OCI-LY7 (cell line): ENCODE data around the gene ZNF200. TPM values are rescaled to one million over a fixed set of nuclear protein-coding genes. Genes with fewer than 3 reads are reported as not detected.

Source experiments
- BruUV-seq: library from RNA; stranded (reverse); fragments of 400-500 nt; replicated peaks from 2 replicates; lab custom pipeline; 2021; lab: Mats Ljungman, UMichigan
- CTCF ChIA-PET: fragments of 300-600 bp; sonication (Branson Sonifier 250); formaldehyde crosslinking; loops from one replicate; lab custom pipeline; 2022; ENCODE audit warnings: antibody characterized with exemption; ENCODE audit not compliant: unreplicated experiment; lab: Charles Lee
- POLR2A ChIA-PET: fragments of 300-600 bp; sonication (Branson Sonifier 250); formaldehyde crosslinking; loops from one replicate; lab custom pipeline; 2022; ENCODE audit warnings: antibody characterized with exemption; lab: Charles Lee
- DNase-seq: peaks from one replicate; pipeline ENCODE4 v3.0.0-alpha.2; 2015; ENCODE audit warnings: low spot score
- H2AFZ ChIP-seq: fragments of 200-600 bp; sonication (generic), shearing (Covaris generic); 2 replicates; pipeline ENCODE4 v1.6.1; 2014; ENCODE audit warnings: mild to moderate bottlenecking, antibody characterized with exemption, low read length, moderate library complexity
- H3K27ac ChIP-seq: fragments of 200-600 bp; sonication (generic); 2 replicates; pipeline ENCODE4 v1.5.1; 2014; ENCODE audit warnings: mixed run types, low read depth, mild to moderate bottlenecking, moderate library complexity, low read length, inconsistent platforms; ENCODE audit not compliant: poor library complexity, severe bottlenecking
- H3K36me3 ChIP-seq: fragments of 200-600 bp; sonication (generic); 2 replicates; pipeline ENCODE4 v1.6.1; 2014; ENCODE audit warnings: mild to moderate bottlenecking, antibody characterized with exemption, low read length, moderate library complexity, mixed read lengths; ENCODE audit not compliant: insufficient read depth
- H3K4me1 ChIP-seq: fragments of 200-600 bp; sonication (generic); 2 replicates; pipeline ENCODE4 v1.5.1; 2014; ENCODE audit warnings: mild to moderate bottlenecking, low read length; ENCODE audit not compliant: insufficient read depth, poor library complexity, severe bottlenecking
- H3K4me2 ChIP-seq: fragments of 200-600 bp; sonication (generic); 2 replicates; pipeline ENCODE4 v1.6.1; 2014; ENCODE audit warnings: mild to moderate bottlenecking, low read length
- H3K4me3 ChIP-seq: fragments of 200-600 bp; sonication (generic); 2 replicates; pipeline ENCODE4 v1.5.1; 2014; ENCODE audit warnings: mild to moderate bottlenecking, low read depth, low read length; ENCODE audit not compliant: poor library complexity, severe bottlenecking
- H3K79me2 ChIP-seq: fragments of 200-600 bp; sonication (generic); 2 replicates; pipeline ENCODE4 v1.6.1; 2016; ENCODE audit warnings: low read depth, mild to moderate bottlenecking, low read length, moderate library complexity, mixed read lengths; ENCODE audit not compliant: insufficient read depth
- H3K9me2 ChIP-seq: fragments of 200-600 bp; sonication (generic); 2 replicates; pipeline ENCODE4 v1.6.1; 2016; ENCODE audit warnings: mild to moderate bottlenecking, low read length, mixed read lengths; ENCODE audit not compliant: insufficient read depth
- H3K9me3 ChIP-seq: fragments of 200-600 bp; sonication (generic); 2 replicates; pipeline ENCODE4 v1.6.1; 2014; ENCODE audit warnings: mild to moderate bottlenecking, mixed run types, low read length, mixed read lengths
- H4K20me1 ChIP-seq: fragments of 200-600 bp; sonication (generic); 2 replicates; pipeline ENCODE4 v1.6.1; 2014; ENCODE audit warnings: mild to moderate bottlenecking, antibody characterized with exemption, low read length, moderate library complexity, mixed read lengths; ENCODE audit not compliant: insufficient read depth
- EZH2phosphoT487 ChIP-seq: fragments of 200-600 bp; sonication (generic); IDR thresholded peaks from 2 replicates; pipeline ENCODE4 v1.6.1; 2018; ENCODE audit warnings: low read depth, borderline replicate concordance, mild to moderate bottlenecking, mixed run types, antibody characterized with exemption, low read length, moderate library complexity, mixed read lengths
- intact Hi-C: fragments of 100-400 bp; cut with micrococcal nuclease; formaldehyde crosslinking; loops from one replicate; pipeline ENCODE4 v1.10.0; 2022; ENCODE audit not compliant: unreplicated experiment
- total RNA-seq, 2 experiments: library from RNA; depleted of rRNA in 1 of 2; stranded (reverse); fragments of >200 nt in 1 of 2; shearing (Covaris generic) in 1 of 2; gene quantifications; 2 replicates each; pipeline ENCODE4 v1.2.3, GENCODE V29; 2014 to 2022
- TF ChIP-seq, protein P1 (sequence below): fragments of 200-600 bp; sonication (generic); conservative IDR thresholded peaks from 2 replicates; pipeline ENCODE4 v1.5.1; 2014; ENCODE audit warnings: mild to moderate bottlenecking, antibody characterized with exemption, low read length, moderate library complexity, mixed read lengths

ZNF200 gene
- total RNA-seq, 2 experiments from 2014 or later, result 13.9 to 19.8 TPM

DNA sequence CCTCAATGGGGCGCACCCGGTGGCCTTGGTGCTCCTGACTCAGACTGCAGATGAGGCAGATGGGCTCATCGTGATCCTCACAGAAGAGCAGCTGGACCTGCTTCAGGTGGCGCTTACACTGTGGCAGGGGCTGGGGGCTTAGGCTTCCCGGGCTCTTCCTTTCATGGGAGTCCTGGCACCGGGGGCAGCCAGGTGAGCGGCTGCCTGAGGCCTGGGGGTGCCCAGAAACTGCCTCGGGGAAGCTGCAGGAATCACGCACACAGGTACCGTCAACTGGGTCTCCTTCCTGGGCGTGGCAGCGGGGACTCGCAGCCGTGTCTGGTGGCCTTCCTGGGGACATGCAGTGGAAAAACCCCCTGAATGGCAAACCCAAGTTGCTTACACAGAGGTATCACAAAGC lies 14.5 kb upstream of the ZNF200 start:
- H3K4me3 ChIP-seq, result no peak overlapping the region
- ChIA-PET CTCF (no interaction called here), POLR2A (no interaction called here)
- no peaks in the 10 kb centered on the region for H3K79me2 ChIP-seq
- H3K9me3 ChIP-seq, result no peaks in the 10 kb centered on the region
- intact Hi-C loops, result no loop called here
- DNase-seq, result no peak
- no peaks in the 10 kb centered on the region for H3K9me2 ChIP-seq
- no peak overlapping the region for H3K27ac ChIP-seq
- no peaks in the 10 kb centered on the region for H3K36me3 ChIP-seq
- no peaks in the 10 kb centered on the region for H4K20me1 ChIP-seq
- H2AFZ ChIP-seq, result no peak overlapping the region
- BruUV-seq, result no TSS peak
- peaks cover 4% of the 10 kb centered on the region for H3K4me1 ChIP-seq
- H3K4me2 ChIP-seq, result no peak overlapping the region
- TF ChIP-seq EZH2phosphoT487, result no peak
- TF ChIP-seq, protein P1, sequence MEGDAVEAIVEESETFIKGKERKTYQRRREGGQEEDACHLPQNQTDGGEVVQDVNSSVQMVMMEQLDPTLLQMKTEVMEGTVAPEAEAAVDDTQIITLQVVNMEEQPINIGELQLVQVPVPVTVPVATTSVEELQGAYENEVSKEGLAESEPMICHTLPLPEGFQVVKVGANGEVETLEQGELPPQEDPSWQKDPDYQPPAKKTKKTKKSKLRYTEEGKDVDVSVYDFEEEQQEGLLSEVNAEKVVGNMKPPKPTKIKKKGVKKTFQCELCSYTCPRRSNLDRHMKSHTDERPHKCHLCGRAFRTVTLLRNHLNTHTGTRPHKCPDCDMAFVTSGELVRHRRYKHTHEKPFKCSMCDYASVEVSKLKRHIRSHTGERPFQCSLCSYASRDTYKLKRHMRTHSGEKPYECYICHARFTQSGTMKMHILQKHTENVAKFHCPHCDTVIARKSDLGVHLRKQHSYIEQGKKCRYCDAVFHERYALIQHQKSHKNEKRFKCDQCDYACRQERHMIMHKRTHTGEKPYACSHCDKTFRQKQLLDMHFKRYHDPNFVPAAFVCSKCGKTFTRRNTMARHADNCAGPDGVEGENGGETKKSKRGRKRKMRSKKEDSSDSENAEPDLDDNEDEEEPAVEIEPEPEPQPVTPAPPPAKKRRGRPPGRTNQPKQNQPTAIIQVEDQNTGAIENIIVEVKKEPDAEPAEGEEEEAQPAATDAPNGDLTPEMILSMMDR, result no peak

DNA sequence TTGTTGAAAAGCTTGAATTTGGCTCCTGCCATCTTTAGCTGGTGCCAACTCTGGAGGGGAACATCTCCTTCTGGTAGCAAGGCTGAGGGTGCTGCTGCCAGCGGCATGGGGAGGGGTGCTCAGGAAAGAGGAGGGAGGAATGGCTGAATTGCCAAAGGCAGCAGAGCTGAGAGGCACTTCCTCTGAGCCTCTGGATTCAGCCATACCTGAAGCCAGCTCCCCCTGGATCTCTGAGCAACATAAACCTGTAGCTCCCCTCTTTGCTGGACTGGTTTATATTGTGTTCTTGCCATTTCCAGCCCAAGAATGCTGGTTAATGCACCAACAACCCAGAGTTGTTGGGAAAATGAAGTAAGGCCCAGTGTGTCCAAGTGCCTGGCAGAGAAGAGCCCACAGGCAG lies 14.1 kb upstream of the ZNF200 start:
- no peak overlapping the region for H3K4me2 ChIP-seq
- CTCF ChIA-PET, result interaction anchor here (1.0 kb wide), 1 partner anchor 35 kb away, joined by 3 read pairs; no protein-coding TSS in a partner anchor
- BruUV-seq, result no TSS peak
- no peaks in the 10 kb centered on the region for H4K20me1 ChIP-seq
- no peak for TF ChIP-seq EZH2phosphoT487
- TF ChIP-seq, protein P1, result no peak
- DNase-seq, result no peak
- intact Hi-C loops, result no loop called here
- no peaks in the 10 kb centered on the region for H3K9me3 ChIP-seq
- H3K79me2 ChIP-seq, result no peaks in the 10 kb centered on the region
- H3K36me3 ChIP-seq, result no peaks in the 10 kb centered on the region
- no peaks in the 10 kb centered on the region for H3K9me2 ChIP-seq
- H3K4me1 ChIP-seq, result peaks cover 4% of the 10 kb centered on the region
- no peak overlapping the region for H3K4me3 ChIP-seq
- POLR2A ChIA-PET, result no interaction called here
- no peak overlapping the region for H3K27ac ChIP-seq
- H2AFZ ChIP-seq, result no peak overlapping the region

DNA sequence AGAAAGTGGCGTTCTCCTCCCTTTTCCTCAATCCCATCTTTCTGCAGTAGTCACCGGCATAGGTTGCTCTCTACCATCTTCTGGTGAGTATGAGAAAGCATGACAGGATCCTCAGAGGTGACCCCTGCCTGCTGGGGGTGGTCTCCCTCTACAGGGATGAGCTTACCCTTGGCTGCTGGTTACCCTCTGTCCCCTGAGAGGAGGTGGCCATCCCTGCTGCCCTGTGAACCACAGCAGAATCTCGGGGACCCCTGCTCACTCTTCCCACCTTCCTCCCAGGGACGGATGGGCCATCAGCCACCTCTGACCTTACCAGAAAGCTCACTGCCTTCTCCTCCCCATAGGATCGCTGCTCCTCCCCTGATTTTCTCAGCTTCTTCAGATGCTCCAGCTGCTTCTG lies 13.6 kb upstream of the ZNF200 start:
- no peaks in the 10 kb centered on the region for H3K79me2 ChIP-seq
- no peaks in the 10 kb centered on the region for H4K20me1 ChIP-seq
- no peaks in the 10 kb centered on the region for H3K9me3 ChIP-seq
- ChIA-PET CTCF (interaction anchor here (1.0 kb wide), 1 partner anchor 36 kb away, joined by 3 read pairs; no protein-coding TSS in a partner anchor), POLR2A (interaction anchor here (0.5 kb wide), 1 partner anchor 1560 kb away, joined by 4 read pairs; no protein-coding TSS in a partner anchor)
- H3K36me3 ChIP-seq, result no peaks in the 10 kb centered on the region
- no peak overlapping the region for H3K4me3 ChIP-seq
- TF ChIP-seq EZH2phosphoT487, result no peak
- TF ChIP-seq, protein P1, result no peak
- H3K27ac ChIP-seq, result no peak overlapping the region
- DNase-seq, result no peak
- intact Hi-C loops, result no loop called here
- no peak overlapping the region for H2AFZ ChIP-seq
- H3K9me2 ChIP-seq, result no peaks in the 10 kb centered on the region
- H3K4me2 ChIP-seq, result no peak overlapping the region
- no TSS peak for BruUV-seq
- H3K4me1 ChIP-seq, result peaks cover 4% of the 10 kb centered on the region
